Astrocyte of the spinal cord (primary cell): ENCODE results near the gene ARHGAP15.

Experiments
- DNase-seq: peaks from one replicate; pipeline ENCODE4 v3.0.0; 2011; ENCODE audit warnings: low read depth, low spot score
- H3K4me3 ChIP-seq: 2 replicates; pipeline ENCODE4 v1.5.1; 2011; ENCODE audit warnings: low read depth, mild to moderate bottlenecking, low read length, moderate library complexity
- in situ Hi-C: cut with HindIII; loops from 2 replicates; pipeline ENCODE4 v1.10.0; 2017; ENCODE audit warnings: low sequenced_read_pairs
- TF ChIP-seq, protein P1 (sequence below): IDR thresholded peaks from 2 replicates; pipeline ENCODE4 v1.5.1; 2012; ENCODE audit warnings: low read depth, mild to moderate bottlenecking, low read length, inconsistent platforms

The ARHGAP15 gene

DNA sequence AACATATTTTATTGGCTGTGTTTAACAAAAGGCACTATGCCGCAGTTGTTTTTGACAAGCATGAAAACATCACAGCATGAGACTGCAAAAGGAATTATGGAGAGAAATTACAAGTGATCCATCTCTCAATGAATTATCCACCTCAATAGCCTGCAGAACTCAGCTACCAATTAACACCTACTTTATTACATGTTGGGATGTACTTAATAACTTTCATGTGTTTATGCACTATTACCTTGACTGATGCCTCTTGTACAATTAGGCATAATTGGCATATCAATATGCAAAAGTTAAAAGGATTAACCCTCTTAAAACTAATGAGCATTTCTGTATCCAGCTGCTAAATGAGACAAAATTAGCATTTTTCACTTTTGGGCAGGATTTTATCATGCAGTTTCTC is 27.8 kb downstream of the ARHGAP15 start:
- in situ Hi-C loops = no loop called here
- TF ChIP-seq, protein P1, sequence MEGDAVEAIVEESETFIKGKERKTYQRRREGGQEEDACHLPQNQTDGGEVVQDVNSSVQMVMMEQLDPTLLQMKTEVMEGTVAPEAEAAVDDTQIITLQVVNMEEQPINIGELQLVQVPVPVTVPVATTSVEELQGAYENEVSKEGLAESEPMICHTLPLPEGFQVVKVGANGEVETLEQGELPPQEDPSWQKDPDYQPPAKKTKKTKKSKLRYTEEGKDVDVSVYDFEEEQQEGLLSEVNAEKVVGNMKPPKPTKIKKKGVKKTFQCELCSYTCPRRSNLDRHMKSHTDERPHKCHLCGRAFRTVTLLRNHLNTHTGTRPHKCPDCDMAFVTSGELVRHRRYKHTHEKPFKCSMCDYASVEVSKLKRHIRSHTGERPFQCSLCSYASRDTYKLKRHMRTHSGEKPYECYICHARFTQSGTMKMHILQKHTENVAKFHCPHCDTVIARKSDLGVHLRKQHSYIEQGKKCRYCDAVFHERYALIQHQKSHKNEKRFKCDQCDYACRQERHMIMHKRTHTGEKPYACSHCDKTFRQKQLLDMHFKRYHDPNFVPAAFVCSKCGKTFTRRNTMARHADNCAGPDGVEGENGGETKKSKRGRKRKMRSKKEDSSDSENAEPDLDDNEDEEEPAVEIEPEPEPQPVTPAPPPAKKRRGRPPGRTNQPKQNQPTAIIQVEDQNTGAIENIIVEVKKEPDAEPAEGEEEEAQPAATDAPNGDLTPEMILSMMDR = no peak
- no peak overlapping the region for H3K4me3 ChIP-seq
- no peak for DNase-seq

- no peak for DNase-seq
- in situ Hi-C loops = no loop called here
- no peak overlapping the region for H3K4me3 ChIP-seq
- TF ChIP-seq, protein P1 = no peak
Observed at GRCh38 chr2:143157418-143157817, 28.2 kb downstream of the ARHGAP15 start.

- H3K4me3 ChIP-seq = no peak overlapping the region
- TF ChIP-seq, protein P1 = no peak
- in situ Hi-C loops = no loop called here
- no peak for DNase-seq
Observed at GRCh38 chr2:143158098-143158497, 28.9 kb downstream of the ARHGAP15 start.

DNA sequence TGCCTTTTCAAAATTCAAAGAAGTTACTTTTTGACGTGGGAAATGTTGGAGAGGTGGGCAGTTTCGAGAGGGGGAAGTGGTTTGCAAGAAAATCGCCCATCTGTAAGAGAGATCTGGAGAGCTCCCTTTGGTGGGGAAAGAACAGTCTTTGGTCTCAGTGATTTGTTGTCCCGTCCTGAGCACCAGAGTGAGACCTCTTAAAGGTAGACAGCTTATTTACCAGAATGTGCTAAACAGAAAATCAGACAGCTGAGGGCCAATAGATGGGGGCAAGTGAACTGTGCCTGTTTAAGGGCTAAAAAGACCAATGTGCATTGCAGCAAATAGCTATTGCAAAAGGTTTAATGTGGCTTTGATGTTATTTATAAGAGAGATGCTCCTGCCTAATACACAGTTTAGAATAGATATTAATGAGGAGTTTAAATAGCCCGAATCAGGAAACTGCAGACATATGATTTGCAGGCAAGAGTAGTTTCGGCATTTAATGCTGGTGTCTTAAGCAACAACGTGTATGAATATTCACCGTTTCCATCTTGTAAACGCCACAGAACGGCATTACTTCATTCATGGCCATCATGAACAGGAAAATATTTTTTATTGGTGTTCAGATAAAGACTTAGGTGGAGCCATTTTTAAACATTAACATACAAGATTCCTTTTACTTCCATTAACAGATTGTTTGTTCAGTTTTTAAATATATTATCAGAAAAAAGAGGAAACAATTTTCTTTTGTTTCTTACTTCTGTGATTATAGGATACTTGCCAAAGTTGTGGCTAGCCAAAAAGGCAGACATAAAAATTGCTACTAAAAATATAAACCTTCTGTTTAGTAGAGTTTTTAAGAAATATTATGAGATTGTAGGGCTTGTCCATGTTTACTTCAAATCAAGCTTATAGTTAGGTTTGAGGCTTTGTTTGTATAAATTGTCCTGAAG is 29.6 kb downstream of the ARHGAP15 start:
- TF ChIP-seq, protein P1 = no peak
- in situ Hi-C loops = no loop called here
- DNase-seq = no peak
- no peak overlapping the region for H3K4me3 ChIP-seq

GRCh38 chr2:143159486-143159840 is 30.2 kb downstream of the ARHGAP15 start:
- in situ Hi-C loops = no loop called here
- TF ChIP-seq, protein P1 = no peak
- DNase-seq = no peak
- H3K4me3 ChIP-seq = no peak overlapping the region

DNA sequence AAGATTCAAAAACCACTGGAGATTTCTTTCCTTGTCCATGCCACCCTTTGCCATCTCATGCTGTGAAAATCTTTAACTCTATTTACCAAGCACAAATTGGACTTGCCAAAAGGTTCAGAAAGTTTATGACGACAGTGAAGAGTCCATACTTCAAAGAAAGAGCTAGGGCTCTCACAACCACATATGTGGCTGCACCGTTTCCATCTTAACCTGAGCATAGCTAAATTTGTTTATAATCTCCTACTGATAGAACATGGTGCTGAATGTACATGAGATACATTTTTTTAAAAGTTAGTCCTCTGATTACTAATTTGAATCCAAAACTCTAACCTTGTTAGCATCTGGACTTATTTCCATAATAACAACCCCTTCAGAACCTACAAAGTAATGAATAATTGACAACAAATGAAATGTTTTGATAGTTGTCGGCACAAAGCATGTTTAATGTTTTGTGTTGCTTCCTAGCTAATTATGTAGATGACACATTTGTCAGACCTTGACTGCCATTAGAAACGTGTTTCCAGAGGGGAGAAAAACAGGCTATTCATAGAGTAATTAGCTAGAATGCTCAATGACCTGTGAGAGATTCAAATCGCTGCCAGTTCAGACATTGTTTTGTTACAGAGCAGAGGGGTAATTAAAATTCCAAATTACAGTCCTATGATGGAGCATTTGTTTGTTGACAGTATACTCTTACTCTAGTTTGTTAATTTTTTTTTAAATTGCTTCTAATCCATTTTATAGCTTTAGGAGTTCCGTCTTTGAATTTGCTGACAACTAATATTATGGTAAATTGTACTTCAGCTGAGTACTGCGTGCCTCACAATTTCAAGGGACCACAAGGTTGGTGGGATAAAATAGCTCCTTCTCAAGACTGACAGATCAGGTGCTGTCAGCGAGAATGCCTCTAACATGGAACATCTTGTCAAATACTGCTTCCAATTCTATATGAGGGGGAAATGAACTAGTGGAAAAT is 31.8 kb downstream of the ARHGAP15 start:
- DNase-seq = no peak
- in situ Hi-C loops = no loop called here
- H3K4me3 ChIP-seq = no peak overlapping the region
- TF ChIP-seq, protein P1 = no peak
